ENCODE results near the gene GPD2. TPM values are rescaled to one million over a fixed set of nuclear protein-coding genes. Genes with fewer than 3 reads are reported as not detected.

The GPD2 gene
- total RNA-seq, 1 experiment from 2014 or later = 62.5 TPM

DNA sequence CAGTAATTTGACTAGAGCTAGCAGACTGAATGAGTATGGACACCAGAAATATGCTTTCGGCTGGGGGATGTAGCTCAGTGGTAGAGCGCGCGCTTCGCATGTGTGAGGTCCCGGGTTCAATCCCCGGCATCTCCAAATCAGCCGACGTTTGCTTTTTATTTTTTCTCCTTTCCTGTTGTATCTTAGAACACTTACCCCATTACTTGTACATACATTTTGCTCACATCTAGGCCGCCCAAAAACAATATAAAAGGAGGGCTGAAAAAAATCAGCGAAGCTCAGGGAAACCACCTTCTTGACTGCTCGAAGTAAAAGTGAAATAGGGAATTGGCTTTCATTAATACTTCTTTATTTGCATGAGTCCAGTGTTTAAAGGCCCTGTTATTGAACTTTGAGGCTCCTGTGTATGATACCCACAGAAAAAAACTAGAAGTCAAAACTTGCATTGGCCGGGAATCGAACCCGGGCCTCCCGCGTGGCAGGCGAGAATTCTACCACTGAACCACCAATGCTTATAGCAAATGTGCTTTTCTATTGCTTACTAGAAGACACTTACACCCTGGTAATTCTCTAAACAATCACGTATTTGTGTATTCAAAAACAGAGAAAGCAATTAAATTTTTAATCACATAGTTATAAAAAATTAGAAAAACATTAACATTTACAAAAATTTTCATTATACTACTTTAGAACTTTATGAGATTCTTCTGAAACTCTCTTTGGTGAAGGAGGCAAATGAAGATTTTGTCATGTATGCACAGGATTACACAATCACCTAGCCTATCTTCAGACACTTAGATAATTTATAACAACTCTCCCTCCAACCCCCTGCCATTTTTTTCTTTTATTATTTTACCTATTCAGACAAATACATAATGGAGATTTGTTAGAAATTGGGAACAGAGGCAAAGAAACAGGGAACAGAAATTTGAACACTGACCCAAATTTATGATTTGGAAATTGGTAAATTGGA, 35.2 kb upstream of the GPD2 start:
- ChIA-PET POLR2A (interaction anchor here (0.7 to 5.7 kb wide), 19 partner anchors 9 to 207 kb away, joined by 3 to 73 read pairs (median 5); partner anchors contain the start of genes GPD2 and NR4A2), CTCF (interaction anchor here (0.7 to 2.6 kb wide), 6 partner anchors 29 to 655 kb away, joined by 3 to 31 read pairs (median 4); no protein-coding TSS in a partner anchor)
- intact Hi-C loops (cut with micrococcal nuclease) = loop anchor here (1.0 to 2.0 kb wide), 4 partner anchors 35 to 188 kb away; partner anchors contain the start of gene GPD2
- TF ChIP-seq, protein P1, sequence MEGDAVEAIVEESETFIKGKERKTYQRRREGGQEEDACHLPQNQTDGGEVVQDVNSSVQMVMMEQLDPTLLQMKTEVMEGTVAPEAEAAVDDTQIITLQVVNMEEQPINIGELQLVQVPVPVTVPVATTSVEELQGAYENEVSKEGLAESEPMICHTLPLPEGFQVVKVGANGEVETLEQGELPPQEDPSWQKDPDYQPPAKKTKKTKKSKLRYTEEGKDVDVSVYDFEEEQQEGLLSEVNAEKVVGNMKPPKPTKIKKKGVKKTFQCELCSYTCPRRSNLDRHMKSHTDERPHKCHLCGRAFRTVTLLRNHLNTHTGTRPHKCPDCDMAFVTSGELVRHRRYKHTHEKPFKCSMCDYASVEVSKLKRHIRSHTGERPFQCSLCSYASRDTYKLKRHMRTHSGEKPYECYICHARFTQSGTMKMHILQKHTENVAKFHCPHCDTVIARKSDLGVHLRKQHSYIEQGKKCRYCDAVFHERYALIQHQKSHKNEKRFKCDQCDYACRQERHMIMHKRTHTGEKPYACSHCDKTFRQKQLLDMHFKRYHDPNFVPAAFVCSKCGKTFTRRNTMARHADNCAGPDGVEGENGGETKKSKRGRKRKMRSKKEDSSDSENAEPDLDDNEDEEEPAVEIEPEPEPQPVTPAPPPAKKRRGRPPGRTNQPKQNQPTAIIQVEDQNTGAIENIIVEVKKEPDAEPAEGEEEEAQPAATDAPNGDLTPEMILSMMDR (IDR thresholded peaks at IDR 0.05; ENCODE audit: unreplicated experiment) = no peak
- peak; percentile 78 for DNase-seq (ENCODE audit: unreplicated experiment)
- H3K9me3 Mint-ChIP-seq (ENCODE audit: unreplicated experiment) = no peaks in the 10 kb centered on the region
- H3K4me3 Mint-ChIP-seq (ENCODE audit: unreplicated experiment) = peak overlapping the region; percentile 78
- H3K27me3 Mint-ChIP-seq (ENCODE audit: insufficient read depth, unreplicated experiment) = no peaks in the 10 kb centered on the region
- peak overlapping the region; percentile 96 for H3K27ac Mint-ChIP-seq (ENCODE audit: low read depth, unreplicated experiment)
- no TSS peak for BruUV-seq (replicated peaks)
- peaks cover 13% of the 10 kb centered on the region for H3K36me3 Mint-ChIP-seq (ENCODE audit: insufficient read depth, unreplicated experiment)
- peaks cover 26% of the 10 kb centered on the region for H3K4me1 Mint-ChIP-seq (ENCODE audit: insufficient read depth, unreplicated experiment)

DNA sequence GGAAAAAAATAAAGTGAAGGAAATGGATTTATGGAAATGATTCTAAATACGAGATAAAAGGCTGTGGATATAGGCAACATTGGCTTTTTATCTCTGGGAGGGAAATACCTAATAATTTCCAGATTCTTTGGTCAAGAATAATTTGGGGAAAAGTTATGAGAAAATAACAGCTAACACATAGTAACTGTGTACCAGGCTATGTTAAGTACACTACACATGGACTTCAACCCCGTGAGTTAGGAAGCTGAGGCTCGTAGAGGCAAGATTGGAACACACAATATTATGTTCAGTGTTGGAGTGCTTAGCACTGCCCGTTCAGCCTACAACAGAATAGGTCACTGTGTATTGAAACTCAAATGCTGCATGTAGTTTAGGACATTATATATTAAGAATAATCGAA, 34.3 kb upstream of the GPD2 start:
- Mint-ChIP-seq H3K36me3 (ENCODE audit: insufficient read depth, unreplicated experiment) (peaks cover 13% of the 10 kb centered on the region), H3K4me3 (ENCODE audit: unreplicated experiment) (no peak overlapping the region), H3K9me3 (ENCODE audit: unreplicated experiment) (no peaks in the 10 kb centered on the region), H3K27ac (ENCODE audit: low read depth, unreplicated experiment) (no peak overlapping the region), H3K4me1 (ENCODE audit: insufficient read depth, unreplicated experiment) (peaks cover 32% of the 10 kb centered on the region), H3K27me3 (ENCODE audit: insufficient read depth, unreplicated experiment) (no peaks in the 10 kb centered on the region)
- intact Hi-C loops (cut with micrococcal nuclease) = loop anchor here (1.0 to 2.0 kb wide), 2 partner anchors 34 to 187 kb away; partner anchors contain the start of gene GPD2
- POLR2A ChIA-PET = interaction anchor here (1.0 to 3.5 kb wide), 2 partner anchors 11 to 35 kb away, joined by 3 to 52 read pairs; partner anchors contain the start of gene GPD2
- TF ChIP-seq, protein P1 (IDR thresholded peaks at IDR 0.05; ENCODE audit: unreplicated experiment) = no peak
- no TSS peak for BruUV-seq (replicated peaks)
- no peak for DNase-seq (ENCODE audit: unreplicated experiment)
- CTCF ChIA-PET = interaction anchor here (0.6 kb wide), 1 partner anchor 504 kb away, joined by 3 read pairs; no protein-coding TSS in a partner anchor

DNA sequence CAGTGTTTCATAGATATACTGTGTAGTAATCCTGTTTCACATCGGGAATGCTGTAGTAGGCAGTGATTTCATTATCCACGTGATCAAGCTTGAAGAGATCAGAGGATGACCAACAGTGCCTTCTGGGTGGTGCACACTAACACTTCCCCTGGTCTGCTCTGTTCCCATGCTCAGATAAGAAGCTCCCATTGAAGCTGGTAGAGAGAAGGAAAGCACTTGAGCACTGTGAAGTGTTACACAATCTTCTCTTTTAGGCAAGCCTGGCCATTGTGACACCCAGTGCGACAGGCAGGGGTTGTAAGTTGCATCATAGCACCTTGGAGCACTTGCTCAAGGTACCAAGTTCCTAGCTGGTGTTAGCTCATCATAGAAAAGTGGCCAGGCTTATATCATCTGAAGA, 30.6 kb upstream of the GPD2 start:
- H3K4me1 Mint-ChIP-seq (ENCODE audit: insufficient read depth, unreplicated experiment) = peaks cover 15% of the 10 kb centered on the region
- no peaks in the 10 kb centered on the region for H3K9me3 Mint-ChIP-seq (ENCODE audit: unreplicated experiment)
- ChIA-PET POLR2A (interaction anchor here (0.9 to 2.0 kb wide), 4 partner anchors 25 to 71 kb away, joined by 4 to 13 read pairs (median 6); partner anchors contain the start of gene GPD2), CTCF (interaction anchor here (0.6 to 2.2 kb wide), 7 partner anchors 27 to 197 kb away, joined by 3 to 5 read pairs (median 5); no protein-coding TSS in a partner anchor)
- H3K4me3 Mint-ChIP-seq (ENCODE audit: unreplicated experiment) = no peak overlapping the region
- peaks cover 8% of the 10 kb centered on the region for H3K36me3 Mint-ChIP-seq (ENCODE audit: insufficient read depth, unreplicated experiment)
- TF ChIP-seq, protein P1 (IDR thresholded peaks at IDR 0.05; ENCODE audit: unreplicated experiment) = no peak
- DNase-seq (ENCODE audit: unreplicated experiment) = peak; percentile 78
- no TSS peak for BruUV-seq (replicated peaks)
- intact Hi-C loops (cut with micrococcal nuclease) = no loop called here
- H3K27ac Mint-ChIP-seq (ENCODE audit: low read depth, unreplicated experiment) = no peak overlapping the region
- H3K27me3 Mint-ChIP-seq (ENCODE audit: insufficient read depth, unreplicated experiment) = no peaks in the 10 kb centered on the region

DNA sequence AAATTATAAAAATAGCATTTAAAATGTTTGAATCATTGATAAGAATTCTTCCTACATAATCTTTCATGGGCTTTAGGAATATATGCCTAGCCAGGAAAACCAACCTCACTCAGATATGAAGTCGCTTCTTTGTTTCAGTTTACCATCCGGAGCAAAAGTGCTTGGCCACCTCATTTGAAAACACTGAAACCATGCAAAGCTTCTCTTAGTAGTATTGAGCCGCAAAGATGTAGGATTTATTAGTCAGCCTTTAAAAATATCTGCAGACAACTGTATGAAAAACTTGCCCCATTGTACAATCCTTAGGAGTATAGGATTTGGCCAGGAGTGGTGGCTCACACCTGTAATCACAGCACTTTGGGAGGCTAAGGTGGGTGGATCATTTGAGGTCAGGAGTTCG, 24.3 kb upstream of the GPD2 start:
- Mint-ChIP-seq H3K36me3 (ENCODE audit: insufficient read depth, unreplicated experiment) (no peaks in the 10 kb centered on the region), H3K4me1 (ENCODE audit: insufficient read depth, unreplicated experiment) (no peaks in the 10 kb centered on the region), H3K4me3 (ENCODE audit: unreplicated experiment) (no peak overlapping the region), H3K27ac (ENCODE audit: low read depth, unreplicated experiment) (no peak overlapping the region), H3K27me3 (ENCODE audit: insufficient read depth, unreplicated experiment) (no peaks in the 10 kb centered on the region), H3K9me3 (ENCODE audit: unreplicated experiment) (no peaks in the 10 kb centered on the region)
- BruUV-seq (replicated peaks) = no TSS peak
- ChIA-PET POLR2A (interaction anchor here (1.4 kb wide), 1 partner anchor 25 kb away, joined by 4 read pairs; no protein-coding TSS in a partner anchor), CTCF (interaction anchor here (0.6 to 1.0 kb wide), 2 partner anchors 21 to 156 kb away, joined by 3 read pairs; no protein-coding TSS in a partner anchor)
- TF ChIP-seq, protein P1 (IDR thresholded peaks at IDR 0.05; ENCODE audit: unreplicated experiment) = no peak
- no peak for DNase-seq (ENCODE audit: unreplicated experiment)
- intact Hi-C loops (cut with micrococcal nuclease) = no loop called here
